Measurements from ENCODE around the gene THAP8. TPM values are rescaled to one million over a fixed set of nuclear protein-coding genes. Genes with fewer than 3 reads are reported as not detected.
A peak's percentile ranks its signal among the peaks of the same experiment; 100 is the strongest.

The THAP8 gene
- total RNA-seq, 1 experiment from 2014 or later = 4.0 TPM

DNA sequence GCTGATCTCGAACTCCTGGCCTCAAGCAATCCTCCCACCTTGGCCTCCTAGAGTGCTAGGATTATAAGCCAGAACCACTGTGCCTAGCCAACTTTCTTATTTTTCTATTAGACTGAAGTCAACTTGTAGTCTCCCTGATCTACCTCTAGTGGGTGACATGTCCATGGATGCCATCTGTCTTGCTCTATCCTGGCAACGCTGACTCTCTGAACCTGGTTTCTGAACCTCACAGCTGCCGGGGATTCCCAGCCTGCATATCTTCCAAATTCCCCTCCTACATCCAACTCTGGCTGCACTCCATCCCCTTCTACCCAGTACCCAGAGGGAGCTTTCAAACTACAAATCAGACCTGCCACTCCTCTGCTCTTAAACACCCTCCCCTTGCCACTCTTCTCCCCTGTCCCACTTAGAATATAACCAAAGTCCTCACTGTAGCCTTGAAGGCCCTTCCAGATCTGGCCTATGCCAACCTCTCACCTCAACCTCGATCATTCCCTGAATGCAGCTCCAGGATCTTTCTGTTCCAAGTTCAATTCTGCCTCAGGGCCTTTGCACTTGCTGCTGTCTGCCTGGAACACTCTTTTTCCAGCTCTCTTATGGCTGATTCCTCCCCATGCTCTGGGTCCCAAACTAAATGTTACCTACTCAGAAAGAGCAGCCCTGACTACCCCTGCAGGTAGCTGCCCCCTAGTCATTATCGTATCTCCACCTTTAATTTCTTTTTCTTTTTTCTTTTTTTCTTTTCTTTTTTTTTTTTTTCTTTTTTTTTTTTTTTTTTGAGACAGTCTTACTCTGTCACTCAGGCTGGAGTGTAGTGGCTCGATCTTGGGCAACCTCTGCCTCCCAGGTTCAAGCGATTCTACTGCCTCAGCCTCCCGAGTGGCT lies 23.6 kb downstream of the THAP8 start:
- TF ChIP-seq, protein P1, sequence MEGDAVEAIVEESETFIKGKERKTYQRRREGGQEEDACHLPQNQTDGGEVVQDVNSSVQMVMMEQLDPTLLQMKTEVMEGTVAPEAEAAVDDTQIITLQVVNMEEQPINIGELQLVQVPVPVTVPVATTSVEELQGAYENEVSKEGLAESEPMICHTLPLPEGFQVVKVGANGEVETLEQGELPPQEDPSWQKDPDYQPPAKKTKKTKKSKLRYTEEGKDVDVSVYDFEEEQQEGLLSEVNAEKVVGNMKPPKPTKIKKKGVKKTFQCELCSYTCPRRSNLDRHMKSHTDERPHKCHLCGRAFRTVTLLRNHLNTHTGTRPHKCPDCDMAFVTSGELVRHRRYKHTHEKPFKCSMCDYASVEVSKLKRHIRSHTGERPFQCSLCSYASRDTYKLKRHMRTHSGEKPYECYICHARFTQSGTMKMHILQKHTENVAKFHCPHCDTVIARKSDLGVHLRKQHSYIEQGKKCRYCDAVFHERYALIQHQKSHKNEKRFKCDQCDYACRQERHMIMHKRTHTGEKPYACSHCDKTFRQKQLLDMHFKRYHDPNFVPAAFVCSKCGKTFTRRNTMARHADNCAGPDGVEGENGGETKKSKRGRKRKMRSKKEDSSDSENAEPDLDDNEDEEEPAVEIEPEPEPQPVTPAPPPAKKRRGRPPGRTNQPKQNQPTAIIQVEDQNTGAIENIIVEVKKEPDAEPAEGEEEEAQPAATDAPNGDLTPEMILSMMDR (IDR thresholded peaks at IDR 0.05; ENCODE audit: unreplicated experiment) = no peak
- Mint-ChIP-seq H3K9me3 (ENCODE audit: unreplicated experiment) (no peaks in the 10 kb centered on the region), H3K4me3 (ENCODE audit: unreplicated experiment) (no peak overlapping the region), H3K36me3 (ENCODE audit: insufficient read depth, unreplicated experiment) (no peaks in the 10 kb centered on the region), H3K4me1 (ENCODE audit: insufficient read depth, unreplicated experiment) (no peaks in the 10 kb centered on the region), H3K27me3 (ENCODE audit: insufficient read depth, unreplicated experiment) (no peaks in the 10 kb centered on the region), H3K27ac (ENCODE audit: low read depth, unreplicated experiment) (peak overlapping the region; percentile 29)
- peak; percentile 58 for DNase-seq (ENCODE audit: unreplicated experiment)
- intact Hi-C loops (cut with micrococcal nuclease) = no loop called here
- no TSS peak for BruUV-seq (replicated peaks)
- CTCF ChIA-PET = interaction anchor here (0.6 kb wide), 3 partner anchors 9 to 1328 kb away, joined by 3 to 4 read pairs (median 3); no protein-coding TSS in a partner anchor
- POLR2A ChIA-PET = interaction anchor here (0.5 to 1.1 kb wide), 3 partner anchors 16 to 94 kb away, joined by 3 to 4 read pairs (median 3); partner anchors contain the start of genes ALKBH6, POLR2I and TBCB

DNA sequence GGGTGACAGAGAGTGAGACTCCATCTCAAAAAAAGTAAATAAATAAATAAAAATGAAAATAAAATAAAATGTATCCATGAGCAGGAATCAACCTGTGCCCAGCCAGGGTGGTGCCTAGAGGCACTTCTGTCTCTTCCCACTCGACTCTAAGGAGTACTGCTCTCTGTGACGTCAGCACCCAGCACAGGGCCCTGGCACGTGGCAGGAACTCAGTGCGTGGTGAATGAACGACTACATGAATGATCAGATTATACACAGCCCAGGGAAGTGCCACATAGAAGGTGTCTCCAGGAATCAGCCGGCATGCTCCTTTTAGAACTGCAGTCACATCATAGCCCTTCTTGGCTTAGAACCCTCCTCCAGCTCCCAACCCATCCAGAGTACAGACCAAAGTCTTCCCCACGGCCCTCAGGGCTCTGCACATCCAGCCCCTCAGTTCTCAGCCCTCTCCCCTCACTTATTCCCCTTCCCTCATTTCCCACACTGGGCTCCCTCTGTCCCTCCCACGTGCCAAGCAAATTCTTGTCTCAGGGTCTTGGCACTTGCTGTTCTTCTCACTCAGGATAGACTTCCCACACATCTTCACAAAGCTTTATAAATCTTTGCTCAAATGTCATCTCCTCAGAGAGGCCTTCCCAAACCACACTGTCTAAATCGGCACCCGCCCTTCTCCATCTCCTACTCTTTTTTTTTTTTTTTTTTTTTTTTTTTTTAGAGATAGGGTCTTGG lies 25.6 kb downstream of the THAP8 start:
- H3K27ac Mint-ChIP-seq (ENCODE audit: low read depth, unreplicated experiment) = no peak overlapping the region
- TF ChIP-seq, protein P1 (IDR thresholded peaks at IDR 0.05; ENCODE audit: unreplicated experiment) = no peak
- peaks cover under 1% of the 10 kb centered on the region for H3K36me3 Mint-ChIP-seq (ENCODE audit: insufficient read depth, unreplicated experiment)
- ChIA-PET CTCF (interaction anchor here (0.7 kb wide), 1 partner anchor 117 kb away, joined by 3 read pairs; no protein-coding TSS in a partner anchor), POLR2A (no interaction called here)
- intact Hi-C loops (cut with micrococcal nuclease) = no loop called here
- no TSS peak for BruUV-seq (replicated peaks)
- H3K4me1 Mint-ChIP-seq (ENCODE audit: insufficient read depth, unreplicated experiment) = no peaks in the 10 kb centered on the region
- H3K4me3 Mint-ChIP-seq (ENCODE audit: unreplicated experiment) = no peak overlapping the region
- no peaks in the 10 kb centered on the region for H3K27me3 Mint-ChIP-seq (ENCODE audit: insufficient read depth, unreplicated experiment)
- no peaks in the 10 kb centered on the region for H3K9me3 Mint-ChIP-seq (ENCODE audit: unreplicated experiment)
- DNase-seq (ENCODE audit: unreplicated experiment) = no peak

DNA sequence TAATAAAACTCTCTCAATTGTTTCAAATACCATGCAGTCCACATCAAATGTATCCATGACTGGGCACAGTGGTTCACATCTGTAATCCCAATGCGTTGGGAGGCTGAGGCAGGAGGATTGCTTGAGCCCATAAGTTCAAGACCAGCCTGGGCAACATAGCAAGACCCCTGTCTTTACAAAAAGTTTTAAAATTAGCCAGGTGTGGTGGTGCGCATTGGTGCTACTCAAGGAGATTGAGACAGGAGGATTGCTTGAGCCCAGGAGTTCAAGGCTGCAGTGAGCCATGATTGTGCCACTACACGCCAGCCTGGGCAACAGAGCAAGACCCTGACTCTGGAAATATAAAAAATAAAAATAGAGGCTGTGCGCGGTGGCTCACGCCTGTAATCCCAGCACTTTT lies 26.4 kb downstream of the THAP8 start:
- BruUV-seq (replicated peaks) = no TSS peak
- Mint-ChIP-seq H3K4me1 (ENCODE audit: insufficient read depth, unreplicated experiment) (no peaks in the 10 kb centered on the region), H3K9me3 (ENCODE audit: unreplicated experiment) (no peaks in the 10 kb centered on the region), H3K36me3 (ENCODE audit: insufficient read depth, unreplicated experiment) (peaks cover 7% of the 10 kb centered on the region), H3K4me3 (ENCODE audit: unreplicated experiment) (no peak overlapping the region), H3K27me3 (ENCODE audit: insufficient read depth, unreplicated experiment) (no peaks in the 10 kb centered on the region), H3K27ac (ENCODE audit: low read depth, unreplicated experiment) (no peak overlapping the region)
- POLR2A ChIA-PET = interaction anchor here (0.6 kb wide), 1 partner anchor 468 kb away, joined by 3 read pairs; no protein-coding TSS in a partner anchor
- CTCF ChIA-PET = interaction anchor here (0.6 kb wide), 1 partner anchor 64 kb away, joined by 3 read pairs; no protein-coding TSS in a partner anchor
- TF ChIP-seq, protein P1 (IDR thresholded peaks at IDR 0.05; ENCODE audit: unreplicated experiment) = no peak
- DNase-seq (ENCODE audit: unreplicated experiment) = no peak
- intact Hi-C loops (cut with micrococcal nuclease) = no loop called here

Measured in MCF 10A (cell line).